Keratinocyte (primary cell): ENCODE data around the gene BAG5. TPM values are rescaled to one million over a fixed set of nuclear protein-coding genes. Genes with fewer than 3 reads are reported as not detected.

Experiments
- DNase-seq: peaks from one replicate; pipeline ENCODE4 v3.0.0-alpha.2; 2011; ENCODE audit warnings: low read depth, missing footprints, low spot score
- FAIRE-seq: peaks from 2 replicates; lab custom pipeline; 2011; peaks lifted over from hg19 to GRCh38; lab: Jason Lieb, UNC
- H2AFZ ChIP-seq: 2 replicates; pipeline ENCODE4 v1.6.0; 2012; ENCODE audit warnings: low read length, control low read depth, inconsistent platforms; ENCODE audit not compliant: control insufficient read depth
- H3K27ac ChIP-seq: 2 replicates; pipeline ENCODE4 v1.5.1; 2011; ENCODE audit warnings: low read length; ENCODE audit not compliant: control insufficient read depth, insufficient read depth
- H3K27me3 ChIP-seq: 3 replicates; pipeline ENCODE4 v1.6.0; 2011; ENCODE audit warnings: low read length; ENCODE audit not compliant: control insufficient read depth, insufficient read depth; ENCODE audit errors: extremely low read depth
- H3K36me3 ChIP-seq, 2 experiments: 2 replicates in 1 of 2; 3 replicates in 1 of 2; pipeline ENCODE4 v1.5.1; 2011; ENCODE audit warnings: low read length in 2 of 2, mild to moderate bottlenecking in 1 of 2; ENCODE audit not compliant: control insufficient read depth in 2 of 2, insufficient read depth in 2 of 2; ENCODE audit errors: extremely low read depth in 1 of 2
- H3K4me1 ChIP-seq: 3 replicates; pipeline ENCODE4 v1.5.1; 2011; ENCODE audit warnings: low read length; ENCODE audit not compliant: control insufficient read depth, insufficient read depth; ENCODE audit errors: extremely low read depth
- H3K4me2 ChIP-seq: 3 replicates; pipeline ENCODE4 v1.6.0; 2011; ENCODE audit warnings: low read depth, low read length; ENCODE audit not compliant: control insufficient read depth, insufficient read depth; ENCODE audit errors: extremely low read depth
- H3K4me3 ChIP-seq, 3 experiments: fragments of 200-600 bp in 1 of 3; sonication (generic) in 1 of 3; 2 replicates in 2 of 3; 3 replicates in 1 of 3; pipeline ENCODE4 v1.5.1; 2011 to 2016; ENCODE audit warnings: low read length in 3 of 3, mild to moderate bottlenecking in 3 of 3, control low read depth in 2 of 3, inconsistent platforms in 1 of 3, low read depth in 1 of 3, mixed read lengths in 1 of 3, mixed run types in 1 of 3, moderate library complexity in 1 of 3; ENCODE audit not compliant: control insufficient read depth in 2 of 3, insufficient read depth in 2 of 3; ENCODE audit errors: extremely low read depth in 1 of 3
- H3K79me2 ChIP-seq: 2 replicates; pipeline ENCODE4 v1.6.0; 2012; ENCODE audit warnings: low read length; ENCODE audit not compliant: control insufficient read depth, insufficient read depth
- H3K9ac ChIP-seq: 3 replicates; pipeline ENCODE4 v1.6.0; 2011; ENCODE audit warnings: low read length; ENCODE audit not compliant: control insufficient read depth, insufficient read depth; ENCODE audit errors: extremely low read depth
- H3K9me1 ChIP-seq: 3 replicates; pipeline ENCODE4 v1.6.0; 2011; ENCODE audit warnings: low read length; ENCODE audit not compliant: control insufficient read depth, insufficient read depth; ENCODE audit errors: extremely low read depth
- H3K9me3 ChIP-seq: 2 replicates; pipeline ENCODE4 v1.5.1; 2012; ENCODE audit warnings: low read depth, low read length; ENCODE audit not compliant: control insufficient read depth
- H4K20me1 ChIP-seq: 3 replicates; pipeline ENCODE4 v1.6.0; 2011; ENCODE audit warnings: low read length; ENCODE audit not compliant: control insufficient read depth, insufficient read depth; ENCODE audit errors: extremely low read depth
- EZH2 ChIP-seq: IDR thresholded peaks from one replicate; pipeline ENCODE4 v1.6.1; 2012; ENCODE audit warnings: inconsistent platforms, mild to moderate bottlenecking, low read length, moderate library complexity
- dilution Hi-C: fragments of 300-500 bp; cut with MboI; formaldehyde crosslinking; loops from one replicate; pipeline ENCODE4 v1.7.0; 2020; ENCODE audit warnings: low sequenced_read_pairs; ENCODE audit not compliant: extremely low pct_ligation_motif_present
- polyA plus RNA-seq, 5 experiments: library from polyadenylated mRNA; depleted of rRNA in 3 of 5; stranded (reverse) in 3 of 5; stranded (forward) in 1 of 5; unstranded in 1 of 5; fragments of >200 nt; gene quantifications; 1 replicate in 1 of 5; 2 replicates in 3 of 5; 3 replicates in 1 of 5; pipeline versions ENCODE4 v1.2.1 to v1.2.3, GENCODE V29; 2011 to 2012; ENCODE audit warnings: missing spikeins in 2 of 5, low read depth in 1 of 5, low replicate concordance in 1 of 5
- TF ChIP-seq, protein P1 (sequence below), 3 experiments: IDR thresholded peaks in 1 of 3; conservative IDR thresholded peaks in 1 of 3; optimal IDR thresholded peaks in 1 of 3; 2 replicates in 2 of 3; 3 replicates in 1 of 3; pipeline versions ENCODE3 to v1.5.1; 2011; ENCODE audit warnings: low read length in 3 of 3, mild to moderate bottlenecking in 3 of 3, moderate library complexity in 2 of 3, control low read depth in 1 of 3, inconsistent platforms in 1 of 3; ENCODE audit not compliant: insufficient read depth in 2 of 3; ENCODE audit errors: extremely low read depth in 1 of 3

The BAG5 gene
- polyA plus RNA-seq, 1 donor (not counting 4 experiments of a cell fraction or from before 2014, with no cell fraction given) = 14.4 TPM

DNA sequence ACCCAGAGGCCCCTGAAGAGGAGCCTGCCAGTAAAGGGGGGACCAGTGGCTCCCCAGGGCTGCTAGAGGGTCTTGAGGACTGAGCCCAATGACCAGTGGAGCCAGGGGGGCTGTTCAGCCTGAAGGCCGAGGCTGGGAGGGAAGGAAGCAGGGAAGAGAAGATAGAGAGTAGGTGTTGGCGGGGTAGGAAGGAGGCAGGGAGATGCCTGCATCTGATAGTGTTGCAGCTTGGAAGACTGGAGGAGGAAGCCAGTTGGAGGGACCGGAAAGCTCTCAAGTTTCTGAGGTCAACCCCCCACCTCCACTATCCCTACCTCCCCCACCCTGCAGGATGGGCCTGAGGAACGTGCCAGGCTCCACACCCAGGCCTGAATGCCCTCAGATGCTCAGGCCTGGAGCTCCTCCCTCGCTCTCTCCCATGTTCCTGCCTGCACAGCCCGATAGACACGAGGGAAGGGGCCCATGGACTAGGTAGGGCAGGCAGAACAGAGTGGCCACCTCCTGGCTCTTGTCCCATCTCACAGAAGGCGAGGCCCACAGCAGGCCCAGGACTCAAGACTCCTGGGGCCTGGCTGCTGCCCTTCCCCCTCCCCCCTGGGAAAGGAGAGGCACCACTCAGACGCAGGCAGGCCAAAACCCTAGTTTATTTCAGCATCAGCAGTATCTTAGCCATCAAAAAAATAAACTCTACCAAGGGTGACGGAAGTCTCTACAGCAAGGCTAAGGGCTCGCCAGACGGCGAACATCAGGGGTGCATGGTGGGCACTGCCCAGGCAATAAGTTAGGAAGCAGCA, 43.2 kb downstream of the BAG5 start:
- Histone ChIP-seq H3K9me1 (no peaks in the 10 kb centered on the region), H3K9me3 (no peaks in the 10 kb centered on the region), H3K4me1 (peaks cover 24% of the 10 kb centered on the region), H3K4me2 (no peak overlapping the region), H3K27ac (no peak overlapping the region), H4K20me1 (peaks cover 7% of the 10 kb centered on the region), H2AFZ (no peak overlapping the region), H3K4me3 (no peak overlapping the region), H3K79me2 (no peaks in the 10 kb centered on the region), H3K36me3 (peaks cover 0 to 7% of the 10 kb centered on the region in 2 experiments), H3K9ac (no peak overlapping the region), H3K27me3 (peaks cover 43% of the 10 kb centered on the region)
- dilution Hi-C loops = no loop called here
- FAIRE-seq = peak; percentile 56
- TF ChIP-seq EZH2 = no peak
- TF ChIP-seq, protein P1, sequence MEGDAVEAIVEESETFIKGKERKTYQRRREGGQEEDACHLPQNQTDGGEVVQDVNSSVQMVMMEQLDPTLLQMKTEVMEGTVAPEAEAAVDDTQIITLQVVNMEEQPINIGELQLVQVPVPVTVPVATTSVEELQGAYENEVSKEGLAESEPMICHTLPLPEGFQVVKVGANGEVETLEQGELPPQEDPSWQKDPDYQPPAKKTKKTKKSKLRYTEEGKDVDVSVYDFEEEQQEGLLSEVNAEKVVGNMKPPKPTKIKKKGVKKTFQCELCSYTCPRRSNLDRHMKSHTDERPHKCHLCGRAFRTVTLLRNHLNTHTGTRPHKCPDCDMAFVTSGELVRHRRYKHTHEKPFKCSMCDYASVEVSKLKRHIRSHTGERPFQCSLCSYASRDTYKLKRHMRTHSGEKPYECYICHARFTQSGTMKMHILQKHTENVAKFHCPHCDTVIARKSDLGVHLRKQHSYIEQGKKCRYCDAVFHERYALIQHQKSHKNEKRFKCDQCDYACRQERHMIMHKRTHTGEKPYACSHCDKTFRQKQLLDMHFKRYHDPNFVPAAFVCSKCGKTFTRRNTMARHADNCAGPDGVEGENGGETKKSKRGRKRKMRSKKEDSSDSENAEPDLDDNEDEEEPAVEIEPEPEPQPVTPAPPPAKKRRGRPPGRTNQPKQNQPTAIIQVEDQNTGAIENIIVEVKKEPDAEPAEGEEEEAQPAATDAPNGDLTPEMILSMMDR (optimal IDR thresholded peaks at IDR 0.05 in 1 of 3, IDR thresholded peaks at IDR 0.05 in 1 of 3, conservative IDR thresholded peaks at IDR 0.05 in 1 of 3; ENCODE audit: extremely low read depth in 1 of 3, insufficient read depth in 2 of 3, low read length in 3 of 3) = no peak
- no peak for DNase-seq

DNA sequence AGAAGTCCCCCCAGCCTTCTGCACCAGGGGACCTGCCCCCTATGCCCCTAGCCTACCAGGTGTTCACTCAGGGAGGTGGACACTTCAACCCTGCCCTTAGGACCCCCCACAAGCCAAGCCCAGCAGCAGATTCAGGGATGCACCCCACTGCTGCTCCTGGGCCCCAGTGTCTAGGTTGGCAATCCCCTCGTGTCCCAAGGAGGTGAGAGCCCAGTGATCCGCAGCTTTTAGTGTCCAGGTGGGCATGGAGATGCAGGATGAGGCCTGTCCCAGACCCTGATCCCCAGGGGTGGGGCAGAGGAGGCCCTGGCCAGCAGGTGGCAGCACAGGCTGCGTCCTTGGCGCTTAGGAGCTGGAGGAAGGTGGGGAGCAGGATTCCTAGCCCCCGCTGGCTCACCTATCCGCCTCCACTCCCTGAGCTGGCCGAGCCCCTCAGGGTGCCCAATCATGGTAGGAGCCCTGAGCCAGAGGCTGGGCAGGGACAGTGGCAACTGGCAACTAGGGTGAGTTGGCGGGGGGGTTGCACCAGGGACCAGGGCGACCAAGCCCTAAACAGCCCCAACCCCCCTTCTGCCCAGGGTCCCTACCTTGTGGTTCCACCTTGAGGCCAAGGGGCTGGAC, 43.9 kb downstream of the BAG5 start:
- no peak overlapping the region for H3K9ac ChIP-seq
- FAIRE-seq (peak; percentile 41), DNase-seq (no peak)
- dilution Hi-C loops = no loop called here
- H3K79me2 ChIP-seq = no peaks in the 10 kb centered on the region
- no peaks in the 10 kb centered on the region for H3K9me3 ChIP-seq
- peaks cover 40% of the 10 kb centered on the region for H3K27me3 ChIP-seq
- TF ChIP-seq, protein P1 (optimal IDR thresholded peaks at IDR 0.05 in 1 of 3, IDR thresholded peaks at IDR 0.05 in 1 of 3, conservative IDR thresholded peaks at IDR 0.05 in 1 of 3; ENCODE audit: extremely low read depth in 1 of 3, insufficient read depth in 2 of 3, low read length in 3 of 3) = peak in 2 of 3 experiments; percentile 84 to 94
- no peak for TF ChIP-seq EZH2
- H3K4me1 ChIP-seq = peaks cover 26% of the 10 kb centered on the region
- no peaks in the 10 kb centered on the region for H3K9me1 ChIP-seq
- H3K36me3 ChIP-seq = peaks cover 0 to 7% of the 10 kb centered on the region in 2 experiments
- no peak overlapping the region for H3K4me3 ChIP-seq
- H3K4me2 ChIP-seq = no peak overlapping the region
- no peak overlapping the region for H2AFZ ChIP-seq
- H3K27ac ChIP-seq = no peak overlapping the region
- peaks cover 7% of the 10 kb centered on the region for H4K20me1 ChIP-seq
